OCI-LY7 (cell line): Measurements from ENCODE around the gene ANGPTL7.

Experiments used
- EZH2phosphoT487 ChIP-seq: fragments of 200-600 bp; sonication (generic); IDR thresholded peaks from 2 replicates; pipeline ENCODE4 v1.6.1; 2018; ENCODE audit warnings: low read depth, borderline replicate concordance, mild to moderate bottlenecking, mixed run types, antibody characterized with exemption, low read length, moderate library complexity, mixed read lengths
- TF ChIP-seq, protein P1 (sequence below): fragments of 200-600 bp; sonication (generic); conservative IDR thresholded peaks from 2 replicates; pipeline ENCODE4 v1.5.1; 2014; ENCODE audit warnings: mild to moderate bottlenecking, antibody characterized with exemption, low read length, moderate library complexity, mixed read lengths

DNA sequence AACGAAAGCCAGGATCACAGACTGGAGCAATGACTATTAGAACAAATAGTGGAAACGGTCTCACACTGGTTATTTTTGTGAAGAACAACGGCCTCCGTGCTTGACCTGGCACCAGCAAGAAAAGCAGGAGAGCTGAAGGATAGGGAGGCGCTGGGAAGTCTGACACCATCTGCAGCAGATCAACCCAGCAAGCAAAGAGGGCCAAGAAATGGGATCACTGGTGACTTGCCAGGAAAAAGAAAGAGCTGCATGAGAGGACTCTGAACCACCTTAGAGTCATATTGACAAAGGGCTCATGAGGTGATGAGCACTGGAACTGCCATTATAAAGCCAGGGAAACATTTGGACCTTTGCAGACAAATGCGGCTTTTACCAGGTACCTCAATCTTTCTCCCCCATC is 48.2 kb downstream of the ANGPTL7 start:
- TF ChIP-seq, protein P1, sequence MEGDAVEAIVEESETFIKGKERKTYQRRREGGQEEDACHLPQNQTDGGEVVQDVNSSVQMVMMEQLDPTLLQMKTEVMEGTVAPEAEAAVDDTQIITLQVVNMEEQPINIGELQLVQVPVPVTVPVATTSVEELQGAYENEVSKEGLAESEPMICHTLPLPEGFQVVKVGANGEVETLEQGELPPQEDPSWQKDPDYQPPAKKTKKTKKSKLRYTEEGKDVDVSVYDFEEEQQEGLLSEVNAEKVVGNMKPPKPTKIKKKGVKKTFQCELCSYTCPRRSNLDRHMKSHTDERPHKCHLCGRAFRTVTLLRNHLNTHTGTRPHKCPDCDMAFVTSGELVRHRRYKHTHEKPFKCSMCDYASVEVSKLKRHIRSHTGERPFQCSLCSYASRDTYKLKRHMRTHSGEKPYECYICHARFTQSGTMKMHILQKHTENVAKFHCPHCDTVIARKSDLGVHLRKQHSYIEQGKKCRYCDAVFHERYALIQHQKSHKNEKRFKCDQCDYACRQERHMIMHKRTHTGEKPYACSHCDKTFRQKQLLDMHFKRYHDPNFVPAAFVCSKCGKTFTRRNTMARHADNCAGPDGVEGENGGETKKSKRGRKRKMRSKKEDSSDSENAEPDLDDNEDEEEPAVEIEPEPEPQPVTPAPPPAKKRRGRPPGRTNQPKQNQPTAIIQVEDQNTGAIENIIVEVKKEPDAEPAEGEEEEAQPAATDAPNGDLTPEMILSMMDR: no peak
- no peak for TF ChIP-seq EZH2phosphoT487
